HEK293 (cell line): Measurements from ENCODE around the gene PCDH12.

Experiments used
- CTCF ChIA-PET: fragments of 350-600 bp; formaldehyde crosslinking; extraction: SDS; loops from one replicate; lab custom pipeline; 2021; ENCODE audit warnings: antibody characterized with exemption; lab: Yijun Ruan, JAX
- POLR2A ChIA-PET: fragments of 300-600 bp; formaldehyde crosslinking; extraction: SDS; loops from one replicate; lab custom pipeline; 2020; ENCODE audit warnings: antibody characterized with exemption, inconsistent platforms; lab: Yijun Ruan, JAX
- H3K27ac ChIP-seq: fragments of 200-500 bp; sonication (Bioruptor generic); 2 replicates; pipeline ENCODE4 v1.5.1; 2014; ENCODE audit warnings: low read depth, low read length, control low read depth, inconsistent platforms; ENCODE audit errors: extremely low read depth
- H3K36me3 ChIP-seq, 2 experiments: fragments of 200-500 bp in 1 of 2; sonication (Bioruptor generic) in 1 of 2; 1 replicate in 1 of 2; 2 replicates in 1 of 2; pipeline ENCODE4 v1.5.1; 2014 to 2017; ENCODE audit warnings: inconsistent platforms in 2 of 2, low read length in 2 of 2; ENCODE audit not compliant: control insufficient read depth in 2 of 2, insufficient read depth in 1 of 2
- H3K4me1 ChIP-seq: fragments of 200-500 bp; sonication (Bioruptor generic); 2 replicates; pipeline ENCODE4 v1.5.1; 2014; ENCODE audit warnings: mild to moderate bottlenecking, low read length, inconsistent platforms; ENCODE audit not compliant: control insufficient read depth, insufficient read depth
- H3K4me3 ChIP-seq: 2 replicates; pipeline ENCODE4 v1.5.1; 2011; ENCODE audit warnings: low read depth, mild to moderate bottlenecking, control low read depth, low read length, moderate library complexity
- H3K9me3 ChIP-seq: fragments of 200-500 bp; sonication (Bioruptor generic); 2 replicates; pipeline ENCODE4 v1.5.1; 2014; ENCODE audit warnings: low read depth, low read length, inconsistent platforms; ENCODE audit not compliant: control insufficient read depth, insufficient read depth
- ATF2 ChIP-seq: fragments of 450-650 bp; formaldehyde crosslinking; IDR thresholded peaks from 2 replicates; pipeline ENCODE4 v1.5.1; 2016; ENCODE audit warnings: missing biosample characterization, missing genetic modification characterization, low read depth
- CTCF ChIP-seq: fragments of 450-650 bp; formaldehyde crosslinking; IDR thresholded peaks from 2 replicates; pipeline ENCODE4 v1.5.1; 2016; ENCODE audit warnings: missing biosample characterization, missing genetic modification characterization
- INSM2 ChIP-seq: fragments of 450-650 bp; formaldehyde crosslinking; IDR thresholded peaks from 2 replicates; pipeline ENCODE4 v1.5.1; 2016; ENCODE audit warnings: missing biosample characterization, missing genetic modification characterization
- PRDM1 ChIP-seq: fragments of 450-650 bp; formaldehyde crosslinking; IDR thresholded peaks from 2 replicates; pipeline ENCODE4; 2016; ENCODE audit warnings: missing biosample characterization, missing genetic modification characterization
- ZBTB20 ChIP-seq: fragments of 450-650 bp; formaldehyde crosslinking; IDR thresholded peaks from 2 replicates; pipeline ENCODE4 v1.5.1; 2016; ENCODE audit warnings: missing biosample characterization, missing genetic modification characterization
- ZBTB44 ChIP-seq: fragments of 450-650 bp; IDR thresholded peaks from 2 replicates; pipeline ENCODE4 v1.5.1; 2018; ENCODE audit warnings: missing biosample characterization, mild to moderate bottlenecking, missing genetic modification characterization
- ZNF148 ChIP-seq: fragments of 450-650 bp; formaldehyde crosslinking; IDR thresholded peaks from 2 replicates; pipeline ENCODE4 v1.5.0; 2017; ENCODE audit warnings: missing biosample characterization, missing genetic modification characterization, borderline replicate concordance
- ZNF221 ChIP-seq: fragments of 450-650 bp; formaldehyde crosslinking; IDR thresholded peaks from 2 replicates; pipeline ENCODE4 v1.5.1; 2017; ENCODE audit warnings: missing biosample characterization, missing genetic modification characterization, borderline replicate concordance
- ZNF48 ChIP-seq: fragments of 450-650 bp; formaldehyde crosslinking; IDR thresholded peaks from 2 replicates; pipeline ENCODE4 v1.5.1; 2016; ENCODE audit warnings: missing biosample characterization, missing genetic modification characterization
- ZNF624 ChIP-seq: fragments of 450-650 bp; formaldehyde crosslinking; IDR thresholded peaks from 2 replicates; pipeline ENCODE4 v1.5.1; 2017; ENCODE audit warnings: missing biosample characterization, missing genetic modification characterization
- ZNF654 ChIP-seq: fragments of 450-650 bp; formaldehyde crosslinking; IDR thresholded peaks from 2 replicates; pipeline ENCODE4 v1.5.1; 2016; ENCODE audit warnings: low read depth, missing biosample characterization, missing genetic modification characterization
- ZNF660 ChIP-seq: fragments of 450-650 bp; IDR thresholded peaks from 2 replicates; pipeline ENCODE4 v1.5.1; 2018; ENCODE audit warnings: missing biosample characterization, mild to moderate bottlenecking, missing genetic modification characterization
- ZNF747 ChIP-seq: fragments of 450-650 bp; formaldehyde crosslinking; IDR thresholded peaks from 2 replicates; pipeline ENCODE4 v1.5.1; 2016; ENCODE audit warnings: missing biosample characterization, missing genetic modification characterization
- ZNF792 ChIP-seq: fragments of 450-650 bp; formaldehyde crosslinking; IDR thresholded peaks from 2 replicates; pipeline ENCODE4 v1.5.1; 2016; ENCODE audit warnings: missing biosample characterization, missing genetic modification characterization

Gene PCDH12

GRCh38 chr5:141992349-141992963, 34.5 kb upstream of the PCDH12 start:
- Histone ChIP-seq H3K4me3 (no peak overlapping the region), H3K4me1 (no peaks in the 10 kb centered on the region), H3K9me3 (no peaks in the 10 kb centered on the region), H3K36me3 (peaks cover 18 to 63% of the 10 kb centered on the region in 2 experiments), H3K27ac (no peak overlapping the region)
- CTCF ChIA-PET: interaction anchor here (0.6 to 6.1 kb wide), 14 partner anchors 15 to 300 kb away, joined by 3 to 89 read pairs (median 5); partner anchors contain the start of gene RNF14
- TF ChIP-seq ZNF654: peak; percentile 59
- 0 out of 2 replicates have a peak, but pooled peaks have one; percentile 22 for TF ChIP-seq ZNF660 (tag by site-specific recombination)
- TF ChIP-seq ZNF792 (tag by site-specific recombination): no peak
- no peak for TF ChIP-seq ZNF624
- peak; percentile 49; the same call in 1 of the 2 replicates for TF ChIP-seq CTCF (tag by site-specific recombination)
- no peak for TF ChIP-seq ZNF48
- POLR2A ChIA-PET: interaction anchor here (0.6 to 1.4 kb wide), 2 partner anchors 23 to 446 kb away, joined by 4 to 7 read pairs; no protein-coding TSS in a partner anchor

- CTCF ChIA-PET: interaction anchor here (0.5 to 6.1 kb wide), 11 partner anchors 13 to 683 kb away, joined by 3 to 89 read pairs (median 5); partner anchors contain the start of genes GNPDA1, PCDH1 and RNF14
These were observed 31.7 kb upstream of the PCDH12 start for GRCh38 chr5:141989720-141990119.

GRCh38 chr5:141986072-141986471, 28.1 kb upstream of the PCDH12 start:
- Histone ChIP-seq H3K9me3 (no peaks in the 10 kb centered on the region), H3K4me1 (no peaks in the 10 kb centered on the region), H3K4me3 (no peak overlapping the region), H3K36me3 (peaks cover 56 to 81% of the 10 kb centered on the region in 2 experiments), H3K27ac (no peak overlapping the region)
- TF ChIP-seq ZNF221 (tag by site-specific recombination) (no peak), ZBTB44 (tag by site-specific recombination) (no peak), ZBTB20 (tag by site-specific recombination) (no peak), INSM2 (tag by site-specific recombination) (no peak), ATF2 (tag by site-specific recombination) (no peak), PRDM1 (tag by site-specific recombination) (no peak)
- ChIA-PET CTCF (interaction anchor here (1.7 kb wide), 1 partner anchor 159 kb away, joined by 7 read pairs; no protein-coding TSS in a partner anchor), POLR2A (no interaction called here)

More at GRCh38 chr5:141989720-141990119, 31.7 kb upstream of the PCDH12 start:
- TF ChIP-seq ATF2 (tag by site-specific recombination) (peak; percentile 85), ZNF747 (tag by site-specific recombination) (no peak), ZNF148 (tag by site-specific recombination) (no peak)
- Histone ChIP-seq H3K4me3 (no peak overlapping the region), H3K9me3 (no peaks in the 10 kb centered on the region), H3K27ac (no peak overlapping the region), H3K36me3 (peaks cover 40 to 74% of the 10 kb centered on the region in 2 experiments), H3K4me1 (no peaks in the 10 kb centered on the region)
- POLR2A ChIA-PET: no interaction called here
